Tibial artery (tissue), 4 donors: ENCODE results near the gene MICAL2.

Experiments
- DNase-seq, 2 donors: peaks; one replicate each; pipeline ENCODE4 v3.0.0-alpha.2; 2019
- H3K27ac ChIP-seq, 2 donors: fragments of 200-600 bp; sonication (generic) in 1 of 2; 1 replicate in 1 of 2; 2 replicates in 1 of 2; pipeline ENCODE4 v1.5.1; 2018 to 2019; ENCODE audit warnings: mild to moderate bottlenecking in 1 of 2
- H3K27me3 ChIP-seq, 2 donors: fragments of 200-600 bp; sonication (generic) in 1 of 2; one replicate each; pipeline versions ENCODE4 v1.5.1 to v1.6.0; 2016 to 2019
- H3K36me3 ChIP-seq, 3 donors: fragments of 200-600 bp; sonication (generic) in 2 of 3; one replicate each; pipeline ENCODE4 v1.5.1; 2016 to 2019; ENCODE audit warnings: mild to moderate bottlenecking in 2 of 3
- H3K4me1 ChIP-seq, 4 donors: fragments of 200-600 bp; sonication (generic) in 2 of 4; 1 replicate in 3 of 4; 2 replicates in 1 of 4; pipeline ENCODE4 v1.5.1; 2016 to 2019
- H3K4me3 ChIP-seq, 2 donors: fragments of 200-600 bp; sonication (generic) in 1 of 2; 1 replicate in 1 of 2; 2 replicates in 1 of 2; pipeline ENCODE4 v1.5.1; 2018 to 2019; ENCODE audit warnings: mild to moderate bottlenecking in 2 of 2
- H3K9me3 ChIP-seq, 3 donors: fragments of 200-600 bp; sonication (generic) in 1 of 3; one replicate each; pipeline ENCODE4 v1.5.1; 2016 to 2019
- CTCF ChIP-seq, 2 experiments: fragments of 200-600 bp in 1 of 2; fragments of 450-650 bp in 1 of 2; IDR thresholded peaks; one replicate each; pipeline ENCODE4 v1.5.1; 2017 to 2019; ENCODE audit warnings: antibody characterized with exemption in 2 of 2, mild to moderate bottlenecking in 1 of 2, moderate library complexity in 1 of 2
- intact Hi-C: fragments of 100-400 bp; cut with DNase I; formaldehyde crosslinking; loops from one replicate; pipeline ENCODE4 v1.15.0; 2023; ENCODE audit warnings: low total_unique reads

The MICAL2 gene

DNA sequence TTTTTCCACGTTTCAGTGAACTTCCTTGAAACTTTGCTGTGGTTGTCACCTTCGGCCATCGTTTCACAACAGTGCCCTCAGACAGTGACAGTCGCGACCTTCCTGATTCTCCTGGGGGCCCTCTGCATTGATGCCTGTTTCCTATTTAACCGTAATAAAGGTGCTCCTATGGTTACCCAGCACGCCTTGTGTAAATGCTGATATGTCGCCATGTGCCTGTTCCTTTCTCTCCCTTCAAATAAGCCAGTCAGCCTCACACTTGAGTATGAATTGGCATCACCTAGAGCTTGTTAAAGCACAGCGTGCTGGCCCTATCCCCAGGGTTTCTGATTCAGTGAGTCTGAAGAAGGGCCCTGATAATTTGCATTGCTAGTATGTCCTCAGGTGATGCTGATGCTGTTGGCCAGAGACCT lies 104.8 kb downstream of the MICAL2 start:
- Histone ChIP-seq H3K4me1 (peaks cover 0 to 49% (median 37%) of the 10 kb centered on the region in 4 donors), H3K36me3 (peaks cover 65 to 85% (median 83%) of the 10 kb centered on the region in 3 donors), H3K27ac (peak overlapping the region; percentile 39 to 75), H3K9me3 (no peaks in the 10 kb centered on the region), H3K4me3 (no peak overlapping the region), H3K27me3 (no peaks in the 10 kb centered on the region)
- no peak for TF ChIP-seq CTCF (IDR thresholded peaks at IDR 0.05)
- intact Hi-C loops: no loop called here
- no peak for DNase-seq

DNA sequence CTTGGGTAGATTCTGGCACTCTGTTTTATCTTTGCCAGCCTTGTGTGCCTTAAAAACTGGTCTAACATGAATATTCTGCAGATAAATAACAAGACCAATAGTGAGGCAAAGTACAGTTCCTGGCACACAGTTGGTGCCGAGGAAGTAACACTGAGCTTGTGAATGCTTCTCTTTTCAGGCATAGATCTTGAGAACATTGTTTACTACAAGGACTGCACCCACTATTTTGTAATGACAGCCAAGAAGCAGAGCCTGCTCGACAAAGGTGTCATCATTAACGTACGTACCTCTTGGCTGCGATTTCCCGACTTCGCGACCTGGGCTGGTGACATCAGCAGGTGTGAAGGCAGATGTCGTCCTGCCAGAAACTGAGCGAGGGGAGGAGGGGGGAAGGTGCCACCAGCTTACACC lies 105.7 kb downstream of the MICAL2 start:
- H3K9me3 ChIP-seq: no peaks in the 10 kb centered on the region
- H3K27ac ChIP-seq: peak overlapping the region; percentile 39 to 75
- no peaks in the 10 kb centered on the region for H3K27me3 ChIP-seq
- no peak for TF ChIP-seq CTCF (IDR thresholded peaks at IDR 0.05)
- DNase-seq: no peak
- H3K4me1 ChIP-seq: peaks cover 0 to 57% (median 46%) of the 10 kb centered on the region in 4 donors
- H3K36me3 ChIP-seq: peaks cover 59 to 79% (median 76%) of the 10 kb centered on the region in 3 donors
- intact Hi-C loops: no loop called here
- no peak overlapping the region for H3K4me3 ChIP-seq

DNA sequence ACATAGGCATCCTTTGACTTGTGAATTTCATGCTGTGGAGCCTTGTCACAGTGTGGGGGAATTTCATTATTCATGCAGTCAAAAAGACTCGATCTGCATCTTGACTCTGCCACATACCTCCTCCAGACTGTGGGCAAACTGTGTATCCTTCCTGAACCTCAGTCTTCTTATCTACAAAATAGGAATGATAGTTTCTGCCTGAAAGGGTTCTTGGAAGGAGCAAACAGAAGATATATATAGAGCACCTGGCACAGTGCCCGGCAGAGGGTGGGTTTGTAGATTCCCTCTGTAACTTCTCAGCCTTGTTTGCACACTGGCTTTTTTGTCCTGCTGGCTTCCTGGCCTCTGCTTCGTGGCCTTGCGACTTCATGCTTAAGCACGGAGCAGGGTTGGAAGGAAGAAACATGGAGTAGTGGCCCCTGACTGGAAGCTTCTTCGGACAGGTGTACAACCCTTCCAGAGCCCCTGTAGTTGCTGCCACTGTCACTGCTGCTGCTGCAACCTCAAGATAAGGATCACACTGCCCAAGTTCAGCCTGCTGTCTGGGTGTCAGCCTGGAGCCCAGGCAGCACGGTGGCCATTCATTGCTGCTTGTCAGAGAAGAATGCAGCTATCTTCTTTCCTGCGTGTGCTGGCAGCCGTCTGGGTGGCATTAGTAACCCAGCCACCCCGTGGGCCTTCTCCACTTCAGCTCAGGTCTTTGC lies 106.4 kb downstream of the MICAL2 start:
- H3K36me3 ChIP-seq: peaks cover 61 to 79% (median 76%) of the 10 kb centered on the region in 3 donors
- no peak for DNase-seq
- TF ChIP-seq CTCF (IDR thresholded peaks at IDR 0.05): no peak
- intact Hi-C loops: no loop called here
- peaks cover 5 to 65% (median 54%) of the 10 kb centered on the region in 4 donors for H3K4me1 ChIP-seq
- no peak overlapping the region for H3K4me3 ChIP-seq
- peak overlapping the region; percentile 39 to 75 for H3K27ac ChIP-seq
- H3K9me3 ChIP-seq: no peaks in the 10 kb centered on the region
- no peaks in the 10 kb centered on the region for H3K27me3 ChIP-seq

- no peaks in the 10 kb centered on the region for H3K9me3 ChIP-seq
- peaks cover 63 to 79% (median 77%) of the 10 kb centered on the region in 3 donors for H3K36me3 ChIP-seq
- peak overlapping the region; percentile 71 to 75 for H3K27ac ChIP-seq
- no peaks in the 10 kb centered on the region for H3K27me3 ChIP-seq
- H3K4me1 ChIP-seq: peaks cover 5 to 76% (median 62%) of the 10 kb centered on the region in 4 donors
- TF ChIP-seq CTCF (IDR thresholded peaks at IDR 0.05): no peak
- H3K4me3 ChIP-seq: no peak overlapping the region
- intact Hi-C loops: no loop called here
- no peak for DNase-seq
These were observed 107.5 kb downstream of the MICAL2 start for GRCh38 chr11:12217879-12218278.

DNA sequence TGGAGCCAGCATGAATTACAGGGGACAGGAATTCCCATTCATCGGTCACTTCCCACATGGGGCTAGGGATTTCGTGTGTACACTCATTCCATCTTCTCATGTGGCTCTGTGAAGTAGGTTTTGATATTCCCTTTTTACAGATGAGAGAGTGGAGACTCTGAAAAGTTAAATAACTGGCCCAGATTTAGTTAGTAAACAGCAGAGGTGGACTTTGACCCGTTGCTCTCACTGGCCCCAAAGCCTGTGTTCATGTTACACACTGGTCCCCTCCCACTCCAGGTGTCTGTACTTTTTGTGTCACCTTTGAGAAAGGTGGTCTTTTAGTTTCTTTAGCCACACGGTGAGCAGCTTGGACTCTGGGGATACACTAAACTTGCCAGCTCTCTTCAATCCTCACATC lies 108.5 kb downstream of the MICAL2 start:
- peak overlapping the region; percentile 71 to 75 for H3K27ac ChIP-seq
- H3K4me3 ChIP-seq: no peak overlapping the region
- H3K4me1 ChIP-seq: peaks cover 5 to 86% (median 69%) of the 10 kb centered on the region in 4 donors
- intact Hi-C loops: no loop called here
- DNase-seq: no peak
- H3K9me3 ChIP-seq: no peaks in the 10 kb centered on the region
- no peak for TF ChIP-seq CTCF (IDR thresholded peaks at IDR 0.05)
- H3K27me3 ChIP-seq: no peaks in the 10 kb centered on the region
- H3K36me3 ChIP-seq: peaks cover 59 to 79% (median 77%) of the 10 kb centered on the region in 3 donors
